K562 (cell line): ENCODE data around the gene PACS1.

ENCODE experiments used
- DPF2 ChIP-seq: fragments of 450-650 bp; IDR thresholded peaks from 2 replicates; pipeline ENCODE4 v1.6.1; 2016
- IRF2 ChIP-seq: sonication (generic); formaldehyde crosslinking; IDR thresholded peaks from 2 replicates; pipeline ENCODE4 v1.8.1; 2022; ENCODE audit warnings: mild to moderate bottlenecking, missing genetic modification reagents
- MLLT1 ChIP-seq, 2 experiments: fragments of 450-650 bp; IDR thresholded peaks; 2 replicates each; pipeline ENCODE4 v1.6.1; 2016
- MTA3 ChIP-seq: fragments of 450-650 bp; formaldehyde crosslinking; IDR thresholded peaks from 2 replicates; pipeline ENCODE4 v1.6.1; 2017; ENCODE audit warnings: mild to moderate bottlenecking, borderline replicate concordance
- NFRKB ChIP-seq: fragments of 450-650 bp; IDR thresholded peaks from 2 replicates; pipeline ENCODE4 v1.6.1; 2016; ENCODE audit warnings: low read depth
- YY1 ChIP-seq, 3 experiments: IDR thresholded peaks; 2 replicates each; pipeline ENCODE4 v1.6.1; 2011; ENCODE audit warnings: low read length in 2 of 3, mild to moderate bottlenecking in 2 of 3, moderate library complexity in 2 of 3, borderline replicate concordance in 1 of 3, control low read depth in 1 of 3, low read depth in 1 of 3; ENCODE audit not compliant: insufficient read depth in 3 of 3, insufficient replicate concordance in 2 of 3, control insufficient read depth in 1 of 3, insufficient read length in 1 of 3; ENCODE audit errors: extremely low read depth in 1 of 3
- ZNF699 ChIP-seq: fragments of 250-450 bp; sonication (Bioruptor Pico); IDR thresholded peaks from 2 replicates; pipeline ENCODE4 v1.8.0; 2021; ENCODE audit warnings: mild to moderate bottlenecking, moderate library complexity; ENCODE audit not compliant: insufficient replicate concordance

GRCh38 chr11:66084821-66085475 is 14.9 kb downstream of the PACS1 start:
- no peak for TF ChIP-seq IRF2 (CRISPR knock-in tag)
- TF ChIP-seq MLLT1 (IDR thresholded peaks at IDR 0.05): no peak
- TF ChIP-seq YY1 (IDR thresholded peaks at IDR 0.05; ENCODE audit: borderline replicate concordance in 1 of 3, control insufficient read depth in 1 of 3, extremely low read depth in 1 of 3, insufficient read depth in 3 of 3, insufficient read length in 1 of 3, insufficient replicate concordance in 2 of 3, low read depth in 1 of 3, low read length in 2 of 3): no peak
- TF ChIP-seq ZNF699: no peak
- TF ChIP-seq NFRKB: no peak
- no peak for TF ChIP-seq MTA3
- TF ChIP-seq DPF2: no peak
